Right lobe of liver (tissue), 4 donors: ENCODE results near the gene MKI67.

ENCODE experiments used
- POLR2A ChIP-seq: fragments of 450-650 bp; IDR thresholded peaks from one replicate; pipeline ENCODE4 v1.6.1; 2017; ENCODE audit warnings: antibody characterized with exemption, mild to moderate bottlenecking
- TF ChIP-seq, protein P1 (sequence below), 4 donors: fragments of 200-600 bp in 3 of 4; fragments of 450-650 bp in 1 of 4; IDR thresholded peaks; one replicate each; pipeline versions ENCODE4 v1.5.1 to v1.8.0; 2016 to 2022; ENCODE audit warnings: antibody characterized with exemption in 4 of 4, mild to moderate bottlenecking in 2 of 4
- donor health status: DM: no; HTN: no; CAD: no.
- donor health status: DM: no; HTN: no; CAD: no.
- donor health status: DM: no; HTN: yes; CAD: no.

DNA sequence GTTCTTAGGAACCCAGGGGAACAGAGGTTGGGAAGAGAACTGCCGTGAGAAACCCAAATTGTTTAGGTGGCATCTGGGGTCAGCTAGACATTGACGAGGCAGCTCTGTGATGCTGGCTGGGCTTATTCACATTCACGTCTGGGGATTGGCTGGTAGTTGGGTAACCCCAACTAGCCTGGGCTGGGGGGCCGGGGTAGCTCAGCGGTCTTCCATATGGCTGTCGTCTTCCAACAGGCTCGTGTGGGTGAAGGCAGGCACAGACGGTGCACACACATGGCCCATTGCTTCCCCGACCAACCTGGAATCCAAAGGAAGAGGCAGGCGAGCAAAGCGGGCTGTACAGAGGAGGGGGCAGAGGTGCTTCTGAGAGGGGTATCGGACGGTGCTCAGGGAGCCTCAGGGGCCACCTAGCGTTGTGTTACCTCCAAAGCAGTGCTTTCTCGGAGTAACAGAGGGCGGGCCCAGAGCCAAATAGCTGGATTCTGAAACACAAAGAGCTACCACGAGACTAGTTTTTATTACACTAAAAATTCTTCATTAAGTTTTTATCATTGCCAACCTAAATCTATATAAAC is 34.5 kb downstream of the MKI67 start:
- TF ChIP-seq, protein P1, sequence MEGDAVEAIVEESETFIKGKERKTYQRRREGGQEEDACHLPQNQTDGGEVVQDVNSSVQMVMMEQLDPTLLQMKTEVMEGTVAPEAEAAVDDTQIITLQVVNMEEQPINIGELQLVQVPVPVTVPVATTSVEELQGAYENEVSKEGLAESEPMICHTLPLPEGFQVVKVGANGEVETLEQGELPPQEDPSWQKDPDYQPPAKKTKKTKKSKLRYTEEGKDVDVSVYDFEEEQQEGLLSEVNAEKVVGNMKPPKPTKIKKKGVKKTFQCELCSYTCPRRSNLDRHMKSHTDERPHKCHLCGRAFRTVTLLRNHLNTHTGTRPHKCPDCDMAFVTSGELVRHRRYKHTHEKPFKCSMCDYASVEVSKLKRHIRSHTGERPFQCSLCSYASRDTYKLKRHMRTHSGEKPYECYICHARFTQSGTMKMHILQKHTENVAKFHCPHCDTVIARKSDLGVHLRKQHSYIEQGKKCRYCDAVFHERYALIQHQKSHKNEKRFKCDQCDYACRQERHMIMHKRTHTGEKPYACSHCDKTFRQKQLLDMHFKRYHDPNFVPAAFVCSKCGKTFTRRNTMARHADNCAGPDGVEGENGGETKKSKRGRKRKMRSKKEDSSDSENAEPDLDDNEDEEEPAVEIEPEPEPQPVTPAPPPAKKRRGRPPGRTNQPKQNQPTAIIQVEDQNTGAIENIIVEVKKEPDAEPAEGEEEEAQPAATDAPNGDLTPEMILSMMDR (IDR thresholded peaks at IDR 0.05), result no peak
- no peak for TF ChIP-seq POLR2A
